HG02943 (cell line): ENCODE measurements around the gene LIMA1.
"Not testable (repeated sequence)": the region's sequence is repeated elsewhere in the genome, so short reads cannot be mapped to it uniquely, and the experiment has no call there.

ENCODE experiments used
- ATAC-seq: cut with Tn5 transposase; IDR thresholded peaks from one replicate; pipeline ENCODE4 v1.9.1; 2021; ENCODE audit warnings: mild to moderate bottlenecking, low read depth, moderate library complexity; ENCODE audit not compliant: unreplicated experiment

Gene LIMA1

DNA sequence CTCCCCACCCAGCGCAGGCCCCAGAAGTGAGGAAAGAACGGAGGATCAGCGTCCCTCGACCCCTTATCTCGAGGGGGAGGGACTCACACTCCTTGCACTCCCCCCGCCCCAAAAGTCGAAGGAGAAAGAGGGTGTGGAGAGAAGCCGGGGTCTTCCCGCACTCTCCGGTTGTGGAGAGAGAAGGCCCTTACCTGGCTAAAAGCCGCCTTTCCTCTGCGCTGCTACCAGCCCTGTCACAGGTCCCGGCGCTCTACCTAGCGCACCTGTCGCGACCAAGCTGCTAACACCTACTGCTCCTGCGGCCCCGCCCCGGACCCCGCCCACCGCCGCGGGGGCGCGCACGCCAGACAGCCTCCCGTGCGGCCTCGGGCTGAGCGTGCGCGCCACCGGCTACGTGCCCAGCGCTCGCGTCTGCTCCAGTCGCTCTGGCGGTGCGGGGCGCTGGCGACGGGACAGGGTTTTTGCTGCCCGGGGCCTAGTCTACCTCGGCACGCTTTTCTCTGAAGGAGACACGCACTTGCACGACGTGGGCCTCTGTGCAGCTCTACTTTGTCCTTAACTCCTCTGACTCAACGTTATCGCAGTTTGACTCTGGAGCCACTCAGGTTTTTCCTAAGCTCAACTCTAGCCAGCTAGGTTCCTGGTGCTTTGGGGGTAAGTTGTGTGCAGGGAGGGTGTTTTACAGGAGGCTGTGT, at the start of gene LIMA1:
Gene LIMA1, minus strand, starts transcription at position 292 of the 695 bp plus-strand sequence. CDS start 34,769 bp downstream, outside the sequence.
- ATAC-seq: peak; percentile 88

- ATAC-seq: no peak
Observed at GRCh38 chr12:50331745-50332144, 48.4 kb upstream of the LIMA1 start.

DNA sequence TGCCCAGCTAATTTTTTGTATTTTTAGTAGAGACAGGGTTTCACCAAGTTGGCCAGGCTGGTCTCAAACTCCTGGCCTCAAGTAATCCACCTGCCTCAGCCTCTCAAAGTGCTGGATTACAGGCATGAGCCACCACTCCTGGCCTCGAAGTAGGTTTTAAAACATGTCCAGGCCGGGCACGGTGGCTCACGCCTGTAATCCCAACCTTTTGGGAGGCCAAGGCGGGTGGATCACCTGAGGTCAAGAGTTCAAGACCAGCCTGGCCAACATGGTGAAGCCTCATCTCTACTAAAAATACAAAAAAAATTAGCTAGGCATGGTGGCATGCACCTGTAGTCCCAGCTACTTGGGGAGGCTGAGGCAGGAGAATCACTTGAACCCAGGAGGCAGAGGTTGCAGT, 45.3 kb upstream of the LIMA1 start:
- not testable (repeated sequence) for ATAC-seq

DNA sequence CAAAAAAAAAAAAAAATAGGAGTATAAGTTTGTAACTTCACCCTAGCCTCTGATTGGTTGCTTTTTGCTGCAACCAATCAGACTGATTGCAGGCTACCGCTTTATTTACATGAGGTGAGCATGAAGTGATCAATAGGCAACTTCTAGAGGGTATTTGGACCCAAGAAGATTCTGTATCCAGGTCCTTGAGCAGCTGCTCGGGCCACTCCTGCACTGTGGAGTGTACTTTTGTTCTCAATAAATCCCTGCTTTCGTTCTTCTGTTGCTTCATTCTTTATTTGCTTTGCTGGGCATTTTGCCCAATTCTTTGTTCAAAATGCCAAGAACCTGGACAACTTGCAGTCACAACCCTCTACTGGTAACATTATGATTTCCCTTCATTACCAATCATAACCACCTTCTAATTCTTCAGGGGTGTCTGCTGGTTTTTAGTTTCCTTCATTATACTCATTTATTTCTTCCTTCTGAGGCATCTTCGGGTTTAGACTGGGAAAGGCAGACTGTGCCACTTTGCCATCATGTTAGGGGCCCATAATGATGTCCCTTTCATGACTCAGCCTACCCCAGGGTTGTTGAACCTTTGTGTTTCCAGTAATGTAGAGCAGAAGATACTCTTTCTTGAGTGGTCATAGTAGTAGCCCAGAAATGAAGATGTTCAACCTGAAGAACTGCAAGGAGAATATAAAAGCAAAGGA, 43.4 kb upstream of the LIMA1 start:
- ATAC-seq: no peak

DNA sequence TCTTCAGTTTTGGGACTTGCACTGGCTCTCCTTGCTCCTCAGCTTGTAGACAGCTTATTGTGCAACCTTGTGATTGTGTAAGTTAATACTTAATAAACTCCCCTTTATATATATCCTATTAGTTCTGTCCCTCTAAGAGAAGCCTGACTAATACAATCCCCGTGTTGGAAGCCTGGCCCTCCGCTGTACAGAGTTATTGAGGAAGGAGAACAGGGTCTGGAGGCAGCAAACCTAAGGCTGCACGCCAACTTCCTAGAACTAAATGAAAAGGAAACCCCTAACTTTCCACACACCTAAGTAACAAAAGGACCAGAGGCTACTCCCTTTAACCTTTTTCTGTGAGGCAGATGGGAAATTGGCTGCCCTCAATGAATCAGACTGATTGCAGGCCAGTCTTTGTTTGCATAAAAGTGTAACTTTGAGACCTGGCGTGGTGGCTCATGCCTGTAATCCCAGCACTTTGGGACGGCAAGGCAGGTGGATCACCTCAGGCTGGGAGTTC, 42.6 kb upstream of the LIMA1 start:
- no peak for ATAC-seq

DNA sequence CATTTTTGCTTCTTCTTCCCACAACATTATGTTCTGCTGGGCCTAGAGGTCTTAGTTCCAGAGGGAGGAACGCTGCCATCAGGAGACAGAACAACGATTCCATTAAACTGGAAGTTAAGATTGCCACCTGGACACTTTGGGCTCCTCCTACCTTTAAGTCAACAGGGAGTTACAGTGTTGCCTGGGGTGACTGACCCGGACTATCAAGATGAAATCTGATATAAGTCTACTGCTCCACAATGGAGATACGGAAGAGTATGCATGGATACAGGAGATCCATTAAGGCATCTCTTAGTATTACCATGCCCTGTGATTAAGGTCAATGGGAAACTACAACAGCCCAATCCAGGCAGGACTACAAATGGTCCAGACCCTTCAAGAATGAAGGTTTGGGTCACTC, 41.5 kb upstream of the LIMA1 start:
- ATAC-seq: not testable (repeated sequence)

DNA sequence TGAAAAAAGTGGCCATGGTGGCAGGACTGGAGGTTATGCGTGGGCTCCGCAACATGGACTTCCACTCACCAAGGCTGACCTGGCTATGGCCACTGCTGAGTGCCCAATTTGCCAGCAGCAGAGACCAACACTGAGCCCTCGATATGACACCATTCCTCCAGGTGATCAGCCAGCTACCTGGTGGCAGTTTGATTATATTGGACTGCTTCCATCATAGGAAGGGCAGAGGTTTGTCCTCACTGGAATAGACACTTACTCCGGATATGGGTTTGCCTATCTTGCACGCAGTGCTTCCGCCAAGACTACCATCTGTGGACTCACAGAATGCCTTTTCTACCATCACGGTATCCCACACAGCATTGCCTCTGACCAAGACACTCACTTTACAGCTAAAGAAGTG, 40.8 kb upstream of the LIMA1 start:
- ATAC-seq: not testable (repeated sequence)

GRCh38 chr12:50322206-50322605, 38.9 kb upstream of the LIMA1 start:
- no peak for ATAC-seq

- ATAC-seq: no peak
Observed at GRCh38 chr12:50317203-50317602, 33.9 kb upstream of the LIMA1 start.

- ATAC-seq: no peak
Observed at GRCh38 chr12:50315803-50316202, 32.5 kb upstream of the LIMA1 start.

DNA sequence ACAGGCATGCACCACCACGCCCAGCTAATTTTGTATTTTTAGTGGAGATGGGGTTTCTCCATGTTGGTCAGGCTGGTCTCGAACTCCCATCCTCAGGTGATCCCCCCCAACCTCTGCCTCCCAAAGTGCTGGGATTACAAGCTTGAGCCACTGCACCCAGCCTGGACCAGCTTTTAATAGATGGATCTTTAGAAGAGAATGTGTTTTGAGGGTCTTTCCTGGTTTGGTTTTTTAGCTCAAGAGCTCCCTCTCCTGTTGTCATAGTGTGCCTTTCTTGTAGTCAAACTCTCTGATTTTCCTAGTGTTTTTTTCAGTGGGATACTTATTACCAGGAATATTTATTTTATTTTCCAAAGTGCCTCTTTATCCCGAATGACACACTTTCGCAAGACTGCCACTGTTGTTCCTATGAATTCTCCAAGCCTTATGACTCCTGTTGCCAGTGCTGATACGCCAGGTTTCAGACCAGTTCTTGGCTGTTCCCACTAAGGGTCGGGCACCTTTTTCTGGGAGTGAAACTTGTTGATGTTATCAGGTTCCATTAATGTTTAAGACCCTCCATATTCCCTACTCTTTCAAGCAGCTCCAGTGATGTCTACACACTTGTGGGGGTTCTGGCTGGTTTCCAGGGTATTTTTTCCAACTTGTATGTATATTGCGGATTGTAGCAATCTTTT, 31.5 kb upstream of the LIMA1 start:
- ATAC-seq: no peak

DNA sequence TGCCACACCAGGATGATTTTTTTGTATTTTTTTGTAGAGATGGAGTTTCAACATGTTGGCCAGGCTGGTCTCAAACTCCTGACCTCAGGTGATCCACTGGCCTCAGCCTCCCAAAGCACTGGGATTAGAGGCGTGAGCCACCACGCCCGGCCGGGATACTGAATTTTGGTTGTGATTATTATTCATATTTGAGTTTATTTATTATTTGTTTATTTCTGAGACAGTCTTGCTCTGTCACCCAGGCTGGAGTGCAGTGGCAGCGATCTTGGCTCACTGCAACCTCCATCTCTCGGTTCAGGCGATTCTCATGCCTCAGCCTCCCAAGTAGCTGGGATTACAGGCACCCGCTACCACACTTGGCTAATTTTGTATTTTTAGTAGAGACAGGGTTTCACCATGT, 30.7 kb upstream of the LIMA1 start:
- ATAC-seq: not testable (repeated sequence)

GRCh38 chr12:50313256-50313931, 30.1 kb upstream of the LIMA1 start:
- ATAC-seq: no peak

GRCh38 chr12:50311858-50312609, 28.7 kb upstream of the LIMA1 start:
- not testable (repeated sequence) for ATAC-seq

GRCh38 chr12:50309950-50310349, 26.6 kb upstream of the LIMA1 start:
- ATAC-seq: no peak

DNA sequence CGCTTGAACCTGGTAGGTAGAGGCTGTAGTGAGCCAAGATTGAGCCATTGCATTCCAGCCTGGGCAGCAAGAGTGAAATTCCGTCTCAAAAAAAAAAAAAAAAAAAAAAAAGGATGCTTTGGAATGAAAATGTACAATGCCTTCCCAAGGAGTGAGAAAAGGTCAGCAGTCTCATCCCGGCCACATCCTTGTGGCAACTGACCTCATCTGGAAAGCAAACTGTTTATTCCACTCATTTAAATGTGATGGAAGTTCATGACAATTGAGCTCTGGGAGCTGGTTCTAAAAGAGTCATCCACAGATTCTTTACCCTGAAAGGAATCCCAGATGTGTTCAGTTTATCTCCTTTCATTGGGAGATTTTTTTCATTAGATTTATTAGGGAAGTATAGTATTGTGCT, 19.4 kb upstream of the LIMA1 start:
- no peak for ATAC-seq

DNA sequence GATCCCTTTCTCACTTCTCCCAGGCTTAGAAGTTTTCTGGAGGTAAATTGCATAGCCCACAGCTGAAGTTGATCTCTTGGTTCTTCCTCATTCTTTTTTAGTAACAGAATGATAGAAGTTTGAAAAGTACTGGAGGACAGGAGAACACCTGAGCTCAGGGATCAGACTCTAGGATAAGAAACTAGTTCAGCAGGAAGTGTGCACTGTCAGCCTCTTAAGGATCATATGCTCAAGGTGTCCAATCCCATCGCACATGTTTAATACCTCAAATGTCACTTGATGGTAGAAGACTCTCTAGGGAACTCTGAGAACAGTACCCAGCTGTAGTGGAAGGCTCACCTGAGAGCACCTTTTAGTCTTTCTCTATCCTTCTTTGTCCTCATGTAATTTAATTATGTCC, 14.7 kb upstream of the LIMA1 start:
- no peak for ATAC-seq

DNA sequence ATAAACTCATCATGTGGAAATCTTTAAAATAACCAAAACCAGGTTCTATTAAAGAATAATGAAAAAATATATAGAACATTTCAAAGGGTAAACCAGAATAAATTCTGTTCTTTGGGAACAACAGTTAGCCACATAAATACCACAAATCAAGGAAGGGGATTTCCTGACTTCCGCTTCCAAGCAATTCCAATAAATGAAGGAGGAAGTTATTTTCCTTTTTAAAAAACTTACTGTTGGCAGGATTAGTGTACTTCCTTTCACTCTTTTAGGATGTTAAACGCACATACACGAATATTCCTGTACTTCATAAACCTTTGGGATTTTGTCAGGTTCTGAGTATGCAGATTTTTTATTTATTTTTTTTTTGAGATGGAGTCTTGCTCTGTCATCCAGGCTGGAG, 13.7 kb upstream of the LIMA1 start:
- no peak for ATAC-seq

DNA sequence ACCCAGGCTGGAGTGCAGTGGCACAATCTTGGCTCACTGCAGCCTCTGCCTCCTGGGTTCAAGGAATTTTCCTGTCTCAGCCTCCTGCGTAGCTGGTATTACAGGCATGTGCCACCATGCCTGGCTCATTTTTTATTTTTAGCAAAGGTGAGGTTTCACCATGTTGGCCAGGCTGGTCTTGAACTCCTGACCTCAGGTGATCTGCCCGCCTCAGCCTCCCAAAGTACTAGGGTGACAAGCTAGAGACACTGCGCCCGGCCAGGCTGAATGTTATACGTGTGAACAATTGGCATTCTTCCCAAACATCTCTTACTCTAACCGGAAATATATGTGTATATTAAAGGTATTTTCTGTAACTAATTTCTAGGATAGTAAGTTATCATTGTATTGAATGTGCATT, 13.2 kb upstream of the LIMA1 start:
- ATAC-seq: no peak

GRCh38 chr12:50291377-50291776, 8.1 kb upstream of the LIMA1 start:
- ATAC-seq: no peak
